Activated CD8-positive, alpha-beta memory T cell treated with anti-CD3 and anti-CD28 coated beads for 1 hour (primary cell): ENCODE data around the gene CYP4F12.

Experiments
- DNase-seq, 2 donors: peaks; one replicate each; pipeline ENCODE4 v3.0.0-alpha.2; 2020; ENCODE audit warnings: low read depth in 1 of 2; ENCODE audit errors: extremely low read depth in 1 of 2

CYP4F12 gene

GRCh38 chr19:15702534-15702930, 29.6 kb downstream of the CYP4F12 start:
- DNase-seq = no peak

- DNase-seq = no peak
Observed at GRCh38 chr19:15714638-15715037, 41.8 kb downstream of the CYP4F12 start.

- DNase-seq = no peak
Observed at GRCh38 chr19:15715642-15716041, 42.8 kb downstream of the CYP4F12 start.

GRCh38 chr19:15717809-15718208, 44.9 kb downstream of the CYP4F12 start:
- DNase-seq = no peak

GRCh38 chr19:15721268-15721667, 48.4 kb downstream of the CYP4F12 start:
- DNase-seq = no peak

- DNase-seq = no peak
Observed at GRCh38 chr19:15722956-15723355, 50.1 kb downstream of the CYP4F12 start.

GRCh38 chr19:15727724-15728123, 54.8 kb downstream of the CYP4F12 start, which contains the start of gene OR10H2:
Gene OR10H2 (plus strand): TSS chr19:15728024. CDS start chr19:15728044, 20 bp downstream.
- DNase-seq = no peak

- DNase-seq = no peak
Observed at GRCh38 chr19:15730538-15730937, 57.7 kb downstream of the CYP4F12 start.

- DNase-seq = no peak
Observed at GRCh38 chr19:15732388-15732787, 59.5 kb downstream of the CYP4F12 start.

GRCh38 chr19:15733895-15734294, 61.0 kb downstream of the CYP4F12 start:
- no peak for DNase-seq

- DNase-seq = no peak
Observed at GRCh38 chr19:15737722-15738121, 64.8 kb downstream of the CYP4F12 start, which contains the start of gene OR10H3. Gene OR10H3 (plus strand): TSS chr19:15737985. CDS start chr19:15741393, 3,408 bp downstream.

GRCh38 chr19:15740785-15741184, 67.9 kb downstream of the CYP4F12 start:
- no peak for DNase-seq
